Stimulated activated CD8-positive, alpha-beta memory T cell treated with anti-CD3 and anti-CD28 coated beads, Interleukin-15, amount 100 ng/mL, for 24 hours (primary cell): Measurements from ENCODE around the gene RBM45.

Source experiments
- DNase-seq: peaks from one replicate; pipeline ENCODE4 v3.0.0-alpha.2; 2020; ENCODE audit warnings: low read depth

Gene RBM45

GRCh38 chr2:178160601-178161000 is 48.4 kb downstream of the RBM45 start:
- DNase-seq = no peak

- no peak for DNase-seq
These were observed 51.2 kb downstream of the RBM45 start for GRCh38 chr2:178163395-178163794.

GRCh38 chr2:178163911-178164310 is 51.7 kb downstream of the RBM45 start:
- DNase-seq = no peak

GRCh38 chr2:178173657-178174056 is 61.4 kb downstream of the RBM45 start:
- no peak for DNase-seq

GRCh38 chr2:178177066-178177679 is 64.9 kb downstream of the RBM45 start:
- DNase-seq = no peak
